AG10803 (cell line): ENCODE measurements around the gene CEP72.

Experiments used
- DNase-seq: peaks from one replicate; pipeline ENCODE4 v3.0.0; 2010; ENCODE audit warnings: low read depth
- H3K4me3 ChIP-seq: 2 replicates; pipeline ENCODE4 v1.5.1; 2011; ENCODE audit warnings: mild to moderate bottlenecking, low read length, control low read depth
- CTCF ChIP-seq: conservative IDR thresholded peaks from 2 replicates; pipeline ENCODE4 v1.5.1; 2011; ENCODE audit warnings: mild to moderate bottlenecking, low read length, control low read depth, inconsistent platforms

The CEP72 gene

DNA sequence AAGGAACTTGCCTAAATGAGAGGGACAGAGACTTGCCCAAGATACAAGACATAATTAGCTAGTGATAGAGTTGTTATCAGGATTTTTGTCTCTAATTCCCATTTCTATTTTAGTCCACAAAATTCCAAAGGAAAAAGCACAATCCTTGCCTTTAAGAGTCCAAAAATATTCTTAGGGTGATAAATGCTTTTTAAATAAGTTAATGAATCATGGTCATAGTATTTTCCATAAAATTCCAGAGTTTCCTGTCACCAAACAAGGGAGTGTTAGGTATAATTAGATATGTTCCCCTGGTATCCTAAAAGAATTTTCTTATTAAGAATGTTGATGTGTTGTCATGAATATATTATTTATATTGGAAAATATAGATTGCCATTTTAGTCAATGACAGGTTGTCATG lies 21.8 kb upstream of the CEP72 start:
- TF ChIP-seq CTCF, result no peak
- no peak overlapping the region for H3K4me3 ChIP-seq
- no peak for DNase-seq

GRCh38 chr5:591746-592145 lies 20.4 kb upstream of the CEP72 start:
- no peak overlapping the region for H3K4me3 ChIP-seq
- TF ChIP-seq CTCF, result no peak
- no peak for DNase-seq

DNA sequence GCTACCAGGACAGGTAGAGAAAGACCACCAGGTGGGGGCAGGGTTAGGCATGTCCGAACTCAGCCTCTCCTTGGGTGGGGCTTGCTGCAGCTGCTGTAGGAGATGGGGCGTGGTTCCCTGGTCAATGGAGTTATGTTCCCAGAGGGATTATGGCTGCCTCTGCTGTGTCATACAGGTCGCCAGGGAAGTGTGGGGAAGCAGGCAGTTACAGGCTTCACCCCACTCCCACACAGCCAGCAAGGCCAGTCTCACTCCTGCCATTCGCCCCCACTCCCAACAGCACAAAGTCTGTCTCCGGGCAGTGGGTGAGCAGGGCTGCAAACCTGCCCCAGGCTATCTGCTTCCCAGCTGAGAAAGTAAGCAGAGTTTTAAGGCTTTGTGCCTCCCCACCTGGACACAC lies 20.0 kb upstream of the CEP72 start:
- no peak for TF ChIP-seq CTCF
- no peak overlapping the region for H3K4me3 ChIP-seq
- no peak for DNase-seq

DNA sequence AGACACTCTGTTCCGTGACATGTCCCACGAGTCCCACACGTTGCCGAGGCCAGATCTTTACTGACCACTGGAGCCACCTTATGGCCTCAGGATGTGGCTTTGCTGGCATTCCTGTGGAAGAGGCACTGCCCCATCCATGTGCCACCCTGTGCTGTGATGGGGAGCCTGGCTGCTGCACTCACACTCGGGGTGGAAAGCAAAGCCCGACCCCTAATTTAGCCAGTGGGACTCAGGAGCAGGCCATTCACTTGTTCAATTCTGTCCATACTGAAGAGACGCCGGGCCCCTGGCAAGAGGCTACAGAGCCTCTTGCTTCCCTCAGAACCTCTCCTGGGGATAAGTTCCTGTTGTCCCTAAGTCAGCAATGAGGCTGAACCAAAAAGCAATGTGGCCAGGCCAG lies 18.6 kb upstream of the CEP72 start:
- no peak for DNase-seq
- TF ChIP-seq CTCF, result no peak
- H3K4me3 ChIP-seq, result no peak overlapping the region

DNA sequence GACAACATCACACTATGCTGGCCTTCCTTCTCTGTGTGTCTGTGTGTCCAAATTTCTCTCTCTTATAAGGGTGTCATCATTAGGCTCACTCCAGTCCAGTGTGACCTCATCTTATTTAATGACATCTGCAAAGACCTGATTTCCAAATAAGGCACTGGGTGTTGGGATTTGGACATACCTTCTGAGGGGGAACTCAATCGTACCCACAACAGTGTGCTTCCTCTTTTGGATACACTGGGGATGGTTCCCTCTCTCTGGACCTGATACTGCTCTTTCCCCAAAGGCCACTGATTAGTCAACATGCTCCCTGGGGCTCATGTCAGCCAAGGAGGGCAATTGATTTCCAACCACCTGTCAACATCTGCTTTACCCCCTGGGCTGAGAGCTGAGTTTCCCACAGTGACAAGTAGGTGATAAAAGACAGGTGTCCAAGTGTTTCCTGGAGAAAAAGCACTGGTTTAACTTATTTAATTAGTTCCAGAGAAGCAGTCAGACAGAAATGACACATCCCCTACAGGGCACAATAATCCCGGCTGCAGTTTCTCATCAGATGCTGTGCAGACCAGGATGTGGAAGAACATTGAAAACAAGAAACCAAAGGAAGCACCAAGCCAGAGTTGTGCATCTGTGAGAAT lies 17.8 kb upstream of the CEP72 start:
- no peak overlapping the region for H3K4me3 ChIP-seq
- no peak for DNase-seq
- no peak for TF ChIP-seq CTCF

DNA sequence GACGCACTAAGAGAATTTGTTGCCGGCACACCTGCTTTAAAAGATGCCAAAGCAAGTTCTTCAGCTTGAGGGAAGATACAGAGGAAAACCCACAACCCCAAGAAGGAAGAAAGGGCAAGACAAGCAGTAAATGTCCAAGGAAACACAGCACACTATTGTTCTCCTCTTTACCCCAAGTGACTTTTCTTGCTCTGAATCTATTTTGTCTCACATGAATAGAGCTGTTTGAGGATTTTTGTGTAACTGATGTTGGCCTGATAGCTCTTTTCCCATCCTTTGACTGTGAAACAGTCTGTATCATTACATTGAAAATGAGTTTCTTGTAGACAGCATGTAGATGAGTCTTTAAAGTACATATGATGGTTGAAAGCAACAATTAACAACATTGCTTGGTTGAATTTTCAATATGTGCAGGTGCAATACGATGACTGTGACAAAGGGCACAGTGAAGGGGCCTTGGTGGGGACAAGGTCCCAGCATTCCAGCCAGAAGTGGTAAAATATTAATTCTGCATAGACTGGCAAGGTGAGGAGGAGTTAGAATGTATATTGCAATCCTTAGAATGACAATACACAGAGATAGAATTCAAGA lies 16.8 kb upstream of the CEP72 start:
- no peak overlapping the region for H3K4me3 ChIP-seq
- no peak for TF ChIP-seq CTCF
- DNase-seq, result no peak

GRCh38 chr5:597871-598563 lies 14.1 kb upstream of the CEP72 start:
- DNase-seq, result no peak
- TF ChIP-seq CTCF, result no peak
- no peak overlapping the region for H3K4me3 ChIP-seq
